ENCODE data around the gene ASIP. TPM values are rescaled to one million over a fixed set of nuclear protein-coding genes. Genes with fewer than 3 reads are reported as not detected.

ASIP gene
- polyA plus RNA-seq, 3 donors = 0.40 TPM; not detected in 2

GRCh38 chr20:34264141-34264540 is 22.9 kb downstream of the ASIP start:
- Histone ChIP-seq H2AFZ (ENCODE audit: insufficient read depth, low read depth, low read length, poor library complexity, severe bottlenecking) (no peak overlapping the region), H3K4me1 (ENCODE audit: control insufficient read depth in 1 of 2, insufficient read depth in 2 of 2, low read length in 2 of 2) (peaks cover 19 to 28% of the 10 kb centered on the region in 2 donors), H3K4me2 (replicated peaks; ENCODE audit: extremely low read depth, low read length, poor library complexity, severe bottlenecking) (no peak overlapping the region), H3K27ac (ENCODE audit: low read depth in 1 of 2, low read length in 2 of 2) (no peak overlapping the region), H4K20me1 (ENCODE audit: insufficient read depth, low read length) (no peaks in the 10 kb centered on the region), H3K79me2 (ENCODE audit: insufficient read depth, low read length) (no peaks in the 10 kb centered on the region), H3K27me3 (ENCODE audit: control insufficient read depth in 2 of 2, insufficient read depth in 2 of 2, low read length in 2 of 2) (peaks cover 0 to 1% of the 10 kb centered on the region in 2 donors), H3K9ac (ENCODE audit: insufficient read depth, low read length, poor library complexity, severe bottlenecking) (no peak overlapping the region), H3K4me3 (replicated peaks in 1 of 3; ENCODE audit: low read depth in 2 of 3, low read length in 3 of 3) (no peak overlapping the region), H3K36me3 (replicated peaks in 1 of 2; ENCODE audit: control insufficient read depth in 1 of 2, insufficient read depth in 2 of 2, low read length in 2 of 2) (no peaks in the 10 kb centered on the region), H3K9me3 (replicated peaks in 1 of 2; ENCODE audit: control insufficient read depth in 1 of 2, insufficient read depth in 1 of 2, low read length in 2 of 2) (no peaks in the 10 kb centered on the region)
- Mint-ChIP-seq H3K9me3 (no peaks in the 10 kb centered on the region), H3K4me3 (no peak overlapping the region), H3K4me1 (peaks cover 20% of the 10 kb centered on the region), H3K27me3 (ENCODE audit: low read depth in 3 of 3) (peaks cover 4 to 7% (median 5%) of the 10 kb centered on the region in 3 donors), H3K36me3 (peaks cover 0 to 2% of the 10 kb centered on the region in 2 donors), H3K27ac (no peak overlapping the region)
- WGBS (ENCODE audit: insufficient coverage) = 100% methylated on average over 5 of the region's 5 CpGs
- intact Hi-C loops (cut with micrococcal nuclease) = no loop called here
- DNase-seq = no peak
- no peak for TF ChIP-seq CTCF (IDR thresholded peaks at IDR 0.05)

- H3K4me1 ChIP-seq (ENCODE audit: control insufficient read depth in 1 of 2, insufficient read depth in 2 of 2, low read length in 2 of 2) = peaks cover 12 to 19% of the 10 kb centered on the region in 2 donors
- no peak overlapping the region for H2AFZ ChIP-seq (ENCODE audit: insufficient read depth, low read depth, low read length, poor library complexity, severe bottlenecking)
- H3K79me2 ChIP-seq (ENCODE audit: insufficient read depth, low read length) = no peaks in the 10 kb centered on the region
- H3K27me3 Mint-ChIP-seq (ENCODE audit: low read depth in 3 of 3) = peaks cover 7 to 15% (median 9%) of the 10 kb centered on the region in 3 donors
- H3K9me3 ChIP-seq (replicated peaks in 1 of 2; ENCODE audit: control insufficient read depth in 1 of 2, insufficient read depth in 1 of 2, low read length in 2 of 2) = no peaks in the 10 kb centered on the region
- TF ChIP-seq CTCF (IDR thresholded peaks at IDR 0.05) = no peak
- no peaks in the 10 kb centered on the region for H4K20me1 ChIP-seq (ENCODE audit: insufficient read depth, low read length)
- no peak overlapping the region for H3K27ac Mint-ChIP-seq
- no peak overlapping the region for H3K4me3 ChIP-seq (replicated peaks in 1 of 3; ENCODE audit: low read depth in 2 of 3, low read length in 3 of 3)
- H3K4me1 Mint-ChIP-seq = peaks cover 11% of the 10 kb centered on the region
- H3K9ac ChIP-seq (ENCODE audit: insufficient read depth, low read length, poor library complexity, severe bottlenecking) = no peak overlapping the region
- H3K4me2 ChIP-seq (replicated peaks; ENCODE audit: extremely low read depth, low read length, poor library complexity, severe bottlenecking) = no peak overlapping the region
- DNase-seq = no peak
- peak overlapping the region in 1 of 2 donors; percentile 11 for H3K4me3 Mint-ChIP-seq
- peaks cover 3 to 9% of the 10 kb centered on the region in 2 donors for H3K36me3 Mint-ChIP-seq
- intact Hi-C loops (cut with micrococcal nuclease) = no loop called here
- H3K9me3 Mint-ChIP-seq = peaks cover 0 to 2% (median 0%) of the 10 kb centered on the region in 7 donors
- H3K27me3 ChIP-seq (ENCODE audit: control insufficient read depth in 2 of 2, insufficient read depth in 2 of 2, low read length in 2 of 2) = peaks cover 0 to 4% of the 10 kb centered on the region in 2 donors
- WGBS (ENCODE audit: insufficient coverage) = 95% methylated on average over 11 of the region's 12 CpGs
- no peak overlapping the region for H3K27ac ChIP-seq (ENCODE audit: low read depth in 1 of 2, low read length in 2 of 2)
- H3K36me3 ChIP-seq (replicated peaks in 1 of 2; ENCODE audit: control insufficient read depth in 1 of 2, insufficient read depth in 2 of 2, low read length in 2 of 2) = no peaks in the 10 kb centered on the region
These were observed 26.9 kb downstream of the ASIP start for GRCh38 chr20:34268145-34268544.

All from CD14-positive monocyte (primary cell).